ENCODE results near the gene SYT7.

The SYT7 gene

DNA sequence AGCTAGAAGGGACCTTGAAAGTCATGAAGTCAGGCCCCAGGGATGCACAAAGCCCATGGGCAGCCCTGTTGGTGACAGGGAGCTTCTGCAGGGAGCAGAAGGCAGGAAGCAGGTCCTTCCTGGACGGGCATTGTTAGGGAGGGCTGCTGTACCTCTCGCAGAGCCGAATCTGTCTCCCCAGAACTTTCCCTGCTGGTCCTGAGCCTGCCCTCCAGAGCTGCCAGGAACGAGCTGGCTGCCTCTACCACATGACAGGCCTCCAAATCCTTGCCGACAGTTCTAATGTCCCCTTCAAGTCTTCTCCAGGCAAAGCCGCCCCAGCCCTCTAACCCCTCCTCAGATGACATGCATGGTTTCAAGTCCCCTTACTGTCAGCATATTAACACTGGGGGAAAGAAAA is 20.1 kb downstream of the SYT7 start:
- Mint-ChIP-seq H3K27ac (no peak overlapping the region), H3K36me3 (no peaks in the 10 kb centered on the region), H3K4me1 (ENCODE audit: low read depth) (peaks cover 2% of the 10 kb centered on the region), H3K9me3 (ENCODE audit: low read depth) (no peaks in the 10 kb centered on the region), H3K27me3 (peaks cover 26% of the 10 kb centered on the region), H3K4me3 (no peak overlapping the region)

DNA sequence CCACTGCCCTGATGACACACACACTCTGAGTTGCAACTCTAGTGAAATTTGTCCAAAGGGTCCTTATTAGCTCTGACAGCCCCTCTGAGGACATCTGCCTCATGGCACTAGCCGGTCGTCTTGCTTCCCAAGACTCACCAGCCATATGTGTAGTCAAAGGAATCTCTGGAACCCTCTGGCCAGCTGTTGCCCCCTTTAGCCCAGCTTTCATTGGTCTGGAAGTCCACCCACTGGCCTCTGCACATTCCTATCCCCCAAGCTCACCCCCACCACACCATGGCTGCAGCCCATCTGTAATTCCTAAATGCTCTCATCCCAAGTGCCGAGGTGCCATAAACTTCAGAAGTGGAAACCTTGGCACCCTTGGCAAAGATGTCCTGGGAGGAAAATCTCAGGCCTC is 24.3 kb downstream of the SYT7 start:
- H3K9me3 Mint-ChIP-seq (ENCODE audit: low read depth) = no peaks in the 10 kb centered on the region
- H3K4me3 Mint-ChIP-seq = no peak overlapping the region
- H3K27ac Mint-ChIP-seq = no peak overlapping the region
- peaks cover 43% of the 10 kb centered on the region for H3K27me3 Mint-ChIP-seq
- H3K4me1 Mint-ChIP-seq (ENCODE audit: low read depth) = peaks cover 15% of the 10 kb centered on the region
- H3K36me3 Mint-ChIP-seq = no peaks in the 10 kb centered on the region

DNA sequence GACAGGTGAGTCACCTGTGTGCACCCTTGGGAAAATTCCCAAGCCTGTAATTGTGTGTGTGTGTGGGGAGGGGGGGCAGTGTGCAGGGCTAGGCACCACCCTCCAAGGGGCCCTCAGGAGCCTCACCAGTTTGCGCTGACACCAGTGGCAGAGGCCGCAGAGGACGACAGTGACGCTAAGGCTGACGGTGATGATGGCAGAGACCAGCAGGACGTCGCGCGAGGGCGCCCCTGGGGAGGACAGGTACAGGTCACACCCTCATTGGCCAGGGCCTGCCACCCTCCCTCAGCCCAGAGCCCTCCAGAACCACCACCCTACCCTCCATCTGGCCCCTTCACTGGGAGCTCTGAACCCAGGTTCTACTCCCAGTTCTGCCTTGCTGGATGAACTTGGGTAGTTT is 24.9 kb downstream of the SYT7 start:
- H3K9me3 Mint-ChIP-seq (ENCODE audit: low read depth) = no peaks in the 10 kb centered on the region
- no peak overlapping the region for H3K4me3 Mint-ChIP-seq
- no peak overlapping the region for H3K27ac Mint-ChIP-seq
- no peaks in the 10 kb centered on the region for H3K36me3 Mint-ChIP-seq
- H3K27me3 Mint-ChIP-seq = peaks cover 43% of the 10 kb centered on the region
- peaks cover 15% of the 10 kb centered on the region for H3K4me1 Mint-ChIP-seq (ENCODE audit: low read depth)

DNA sequence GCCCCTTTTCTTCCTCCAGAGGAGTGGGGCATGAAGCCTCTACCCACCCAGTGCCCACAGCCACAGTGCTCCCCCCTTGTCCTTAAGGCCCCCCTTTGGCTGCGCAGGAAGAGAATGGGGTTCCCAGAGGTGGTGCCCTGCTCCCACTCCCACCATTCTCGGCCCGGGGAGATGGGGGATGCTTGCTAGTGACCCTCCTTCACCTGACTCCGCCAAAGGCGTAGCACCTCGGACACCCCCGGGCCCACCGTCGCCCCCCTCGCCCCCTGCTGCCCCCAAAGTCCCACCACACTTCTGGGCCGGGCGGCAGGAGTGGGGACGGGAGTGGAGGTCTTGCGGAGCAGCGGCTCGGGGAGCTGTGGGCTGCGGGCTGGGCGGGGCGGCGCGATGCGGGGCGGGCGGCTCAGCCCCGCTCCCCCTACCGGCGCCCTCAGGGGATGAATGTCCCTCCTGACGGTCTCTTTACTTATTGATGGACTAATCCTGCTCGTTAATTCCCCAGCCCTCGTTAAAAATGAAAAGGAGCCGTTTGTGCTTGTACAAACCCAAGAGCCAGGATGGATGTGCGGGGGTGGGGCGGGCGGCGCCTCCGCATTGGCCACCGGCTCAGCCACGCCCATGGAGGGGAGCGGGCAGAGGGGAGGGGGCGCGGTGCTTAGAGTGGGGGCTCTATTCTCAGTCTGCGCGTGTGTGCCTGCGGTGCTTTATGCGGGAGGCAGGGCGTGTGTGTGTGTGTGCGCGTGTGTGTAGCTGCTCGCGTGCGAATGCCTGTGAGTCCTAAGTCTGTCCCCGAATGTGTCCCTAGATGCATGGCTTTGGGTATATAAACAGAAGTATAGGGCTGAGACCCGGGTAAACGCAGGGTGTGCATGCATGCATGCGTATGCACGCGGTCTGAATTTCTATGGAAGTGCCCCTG is 25.6 kb downstream of the SYT7 start:
- Mint-ChIP-seq H3K9me3 (ENCODE audit: low read depth) (no peaks in the 10 kb centered on the region), H3K4me3 (peak overlapping the region; percentile 66), H3K36me3 (no peaks in the 10 kb centered on the region), H3K27me3 (peaks cover 41% of the 10 kb centered on the region), H3K4me1 (ENCODE audit: low read depth) (peaks cover 15% of the 10 kb centered on the region), H3K27ac (no peak overlapping the region)

DNA sequence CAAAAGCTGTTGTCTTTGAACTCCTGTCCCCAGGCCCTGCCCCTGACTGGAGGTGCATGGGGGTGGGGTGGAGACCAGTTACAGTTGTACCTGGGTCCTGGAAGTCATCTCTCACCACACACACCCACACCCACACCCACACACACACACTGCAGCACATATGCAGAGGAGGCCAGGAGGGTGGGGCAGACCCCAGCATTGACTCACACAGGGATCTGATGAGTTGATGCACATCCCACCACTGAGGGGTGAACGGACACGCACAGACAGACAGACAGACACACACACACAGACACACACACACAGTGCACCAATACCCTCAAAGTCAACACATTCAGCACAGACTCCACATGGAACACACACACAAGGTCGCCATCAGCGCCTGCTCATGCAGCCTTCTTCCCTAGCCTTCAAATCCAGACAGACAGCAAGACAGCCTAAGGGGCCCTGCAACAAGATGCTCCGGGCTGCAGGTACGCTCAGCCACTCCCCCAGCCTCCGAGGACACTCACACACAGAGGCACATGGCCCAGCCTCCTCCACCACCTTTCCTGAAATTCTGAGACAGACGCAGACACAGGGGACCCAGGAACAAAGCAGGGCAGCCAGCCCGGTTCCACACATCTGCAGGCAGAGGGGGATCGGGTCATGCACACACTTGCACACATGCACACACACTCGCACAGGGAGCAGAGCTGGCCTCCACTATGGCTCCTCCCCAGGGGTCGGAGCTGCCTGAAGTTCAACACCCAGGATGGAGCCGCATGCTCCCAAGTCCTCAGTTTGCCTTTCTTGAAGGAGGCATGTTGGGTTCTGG is 26.5 kb downstream of the SYT7 start:
- Mint-ChIP-seq H3K4me3 (peak overlapping the region; percentile 14), H3K36me3 (no peaks in the 10 kb centered on the region), H3K27me3 (peaks cover 35% of the 10 kb centered on the region), H3K4me1 (ENCODE audit: low read depth) (peaks cover 15% of the 10 kb centered on the region), H3K9me3 (ENCODE audit: low read depth) (no peaks in the 10 kb centered on the region), H3K27ac (no peak overlapping the region)

DNA sequence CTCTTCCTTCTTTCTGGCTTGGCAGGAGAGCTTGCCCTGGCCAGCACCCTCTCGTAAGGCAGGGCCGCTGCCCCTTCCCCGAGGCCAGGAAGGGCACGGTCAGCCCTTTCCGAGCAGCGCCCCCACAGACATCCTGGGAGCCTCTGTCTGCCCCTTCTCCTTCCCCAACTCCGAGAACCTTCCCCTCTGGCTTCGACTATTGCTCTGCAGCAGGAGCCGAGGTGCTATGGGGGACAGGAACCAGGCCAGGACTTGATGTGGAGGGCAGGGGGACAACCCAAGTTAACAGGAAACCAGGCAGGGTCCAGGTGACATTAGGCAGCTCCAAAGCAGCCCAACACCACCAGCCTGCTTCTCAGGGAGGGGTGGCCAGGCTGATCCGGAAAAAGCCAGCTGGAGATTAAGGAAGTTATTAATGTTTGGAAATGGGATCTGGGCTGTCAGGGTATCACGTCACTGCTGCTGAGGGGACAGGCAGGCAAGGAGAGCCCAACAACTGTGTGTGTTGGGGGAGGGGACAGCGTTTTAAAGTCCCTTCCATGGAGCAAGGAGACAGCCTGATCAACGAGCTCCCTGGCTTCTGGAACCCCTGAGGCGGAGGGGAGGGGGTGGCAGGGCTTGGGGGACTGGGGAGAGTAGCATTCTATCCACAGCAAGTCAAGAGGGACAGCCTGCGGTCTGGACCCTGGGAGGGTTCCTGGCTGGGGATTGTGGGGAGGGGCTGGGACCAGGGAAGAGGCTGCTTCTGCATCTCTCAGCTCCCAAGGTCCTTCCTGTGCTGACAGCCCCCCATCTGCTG is 27.3 kb downstream of the SYT7 start:
- Mint-ChIP-seq H3K36me3 (no peaks in the 10 kb centered on the region), H3K27me3 (peaks cover 32% of the 10 kb centered on the region), H3K9me3 (ENCODE audit: low read depth) (no peaks in the 10 kb centered on the region), H3K4me3 (no peak overlapping the region), H3K4me1 (ENCODE audit: low read depth) (peaks cover 15% of the 10 kb centered on the region), H3K27ac (no peak overlapping the region)

DNA sequence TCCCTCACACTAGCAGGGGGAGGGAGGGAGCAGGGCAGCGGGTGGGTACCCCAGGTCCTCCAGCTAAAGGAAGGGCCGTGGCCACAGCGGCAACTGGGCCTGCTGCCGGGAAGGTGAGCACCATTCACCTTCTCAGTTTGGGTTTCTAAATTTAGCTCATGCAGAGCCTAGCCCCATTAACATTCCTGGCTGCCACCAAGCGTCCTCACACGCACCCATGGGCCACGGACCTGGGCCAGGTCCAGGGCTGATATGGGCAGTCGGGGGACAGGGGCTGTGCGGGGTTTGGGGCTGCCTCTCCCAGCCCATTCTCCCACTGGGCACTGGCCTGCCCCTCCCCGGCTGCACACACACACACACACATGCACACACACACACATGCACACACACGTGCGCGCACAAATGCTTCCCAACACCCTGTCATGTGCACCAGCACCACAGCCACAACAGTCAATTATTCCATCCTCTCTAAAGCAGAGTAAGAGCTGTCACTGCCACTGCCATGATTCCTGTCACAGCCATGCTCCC is 28.7 kb downstream of the SYT7 start:
- Mint-ChIP-seq H3K9me3 (ENCODE audit: low read depth) (no peaks in the 10 kb centered on the region), H3K4me3 (no peak overlapping the region), H3K27ac (no peak overlapping the region), H3K36me3 (no peaks in the 10 kb centered on the region), H3K27me3 (peaks cover 34% of the 10 kb centered on the region), H3K4me1 (ENCODE audit: low read depth) (peaks cover 15% of the 10 kb centered on the region)

DNA sequence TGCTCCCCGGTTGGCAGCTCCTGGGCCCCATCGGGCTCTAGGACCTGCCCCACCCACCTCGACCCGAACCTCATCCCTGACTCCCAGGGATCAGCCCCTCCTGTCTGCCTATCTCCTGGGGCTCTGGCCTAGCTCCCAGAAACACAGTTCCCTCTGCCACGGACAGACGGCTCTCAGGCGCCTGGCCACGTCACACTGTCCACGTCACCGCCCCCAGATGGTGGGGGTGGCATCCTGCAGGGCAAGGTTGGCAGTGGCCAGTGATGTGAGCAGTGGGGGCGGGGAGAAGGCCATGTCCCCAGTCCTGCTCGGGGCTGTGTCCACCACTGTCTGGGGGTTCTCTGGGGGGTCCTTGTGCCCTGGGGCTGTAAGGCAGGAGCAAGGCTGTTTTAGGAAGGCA is 29.2 kb downstream of the SYT7 start:
- Mint-ChIP-seq H3K27ac (no peak overlapping the region), H3K4me1 (ENCODE audit: low read depth) (peaks cover 15% of the 10 kb centered on the region), H3K27me3 (peaks cover 31% of the 10 kb centered on the region), H3K36me3 (no peaks in the 10 kb centered on the region), H3K9me3 (ENCODE audit: low read depth) (no peaks in the 10 kb centered on the region), H3K4me3 (no peak overlapping the region)

DNA sequence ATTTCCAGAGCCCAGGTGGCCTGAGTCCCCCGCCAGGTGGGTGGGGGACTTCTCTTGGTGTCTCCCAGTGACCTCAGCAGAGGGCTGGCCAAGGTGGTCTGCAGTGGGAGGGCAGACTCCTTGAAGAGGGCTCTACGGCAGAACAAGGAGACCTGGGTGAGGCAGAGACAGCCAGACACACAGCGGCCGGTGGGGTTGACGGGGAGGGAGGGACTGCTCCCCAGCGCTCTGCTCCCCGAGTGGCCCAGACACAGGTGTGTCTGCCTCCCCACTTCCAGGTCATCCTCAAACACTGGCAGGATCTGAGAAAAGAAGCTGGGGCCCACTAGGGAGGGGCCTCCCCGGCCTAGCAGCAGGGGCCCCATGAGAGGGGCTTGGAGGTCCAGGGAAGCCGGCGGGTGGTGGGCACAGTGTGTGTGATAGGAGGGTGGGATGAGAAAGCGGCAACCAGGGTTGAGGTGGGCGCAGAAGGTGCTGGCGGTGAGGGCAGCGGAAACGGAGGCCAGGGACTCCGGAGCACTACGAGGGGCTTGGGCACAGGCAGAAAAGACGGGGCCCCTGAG is 30.1 kb downstream of the SYT7 start:
- no peaks in the 10 kb centered on the region for H3K9me3 Mint-ChIP-seq (ENCODE audit: low read depth)
- no peak overlapping the region for H3K27ac Mint-ChIP-seq
- no peak overlapping the region for H3K4me3 Mint-ChIP-seq
- H3K4me1 Mint-ChIP-seq (ENCODE audit: low read depth) = peaks cover 13% of the 10 kb centered on the region
- peaks cover 24% of the 10 kb centered on the region for H3K27me3 Mint-ChIP-seq
- no peaks in the 10 kb centered on the region for H3K36me3 Mint-ChIP-seq

DNA sequence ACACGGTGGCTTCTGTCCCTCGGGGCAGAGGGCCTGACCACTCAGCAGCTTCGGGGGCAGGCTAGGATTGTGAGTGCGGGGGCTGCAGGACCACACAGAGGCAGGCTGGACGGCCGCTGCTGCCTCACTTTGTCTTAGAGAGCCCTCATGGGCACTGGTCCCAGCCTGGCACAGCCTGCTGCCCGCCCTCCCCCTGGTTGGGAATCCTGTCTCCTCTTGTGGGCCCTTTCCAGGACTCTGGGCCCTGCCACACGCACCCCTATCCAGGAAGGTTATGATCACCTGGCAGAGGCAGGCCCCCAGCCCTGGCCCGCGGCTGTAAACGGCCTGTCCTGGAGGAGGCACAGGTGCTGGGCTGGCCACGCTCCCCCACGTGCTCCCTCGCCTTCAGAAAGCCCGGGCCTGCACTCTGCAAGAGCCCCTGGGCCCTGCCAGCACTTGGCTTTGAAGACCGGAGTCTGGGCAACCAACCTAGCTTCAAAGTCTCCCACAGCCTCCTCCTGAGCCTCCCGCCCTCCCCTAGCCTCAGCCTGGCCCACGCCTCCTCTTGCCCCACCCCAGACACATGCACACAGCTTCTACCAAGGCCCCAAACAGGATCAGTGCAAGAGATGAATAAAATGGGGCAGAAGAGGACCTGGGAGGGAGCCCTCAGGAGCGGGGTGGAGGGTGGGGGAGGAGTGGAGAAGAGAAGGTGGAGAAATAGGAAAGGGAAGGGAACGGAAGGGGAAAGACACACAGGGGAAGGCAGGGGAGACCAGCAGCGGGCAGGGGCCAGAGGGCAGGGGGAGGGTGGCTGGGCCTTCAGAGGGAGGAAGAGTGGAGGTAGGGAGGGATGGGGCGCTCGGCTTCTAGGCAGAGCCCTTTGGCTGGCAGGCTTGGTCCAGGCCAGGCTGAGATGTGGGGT is 31.0 kb downstream of the SYT7 start:
- Mint-ChIP-seq H3K27ac (no peak overlapping the region), H3K4me1 (ENCODE audit: low read depth) (peaks cover 13% of the 10 kb centered on the region), H3K27me3 (peaks cover 25% of the 10 kb centered on the region), H3K36me3 (no peaks in the 10 kb centered on the region), H3K9me3 (ENCODE audit: low read depth) (no peaks in the 10 kb centered on the region), H3K4me3 (no peak overlapping the region)

DNA sequence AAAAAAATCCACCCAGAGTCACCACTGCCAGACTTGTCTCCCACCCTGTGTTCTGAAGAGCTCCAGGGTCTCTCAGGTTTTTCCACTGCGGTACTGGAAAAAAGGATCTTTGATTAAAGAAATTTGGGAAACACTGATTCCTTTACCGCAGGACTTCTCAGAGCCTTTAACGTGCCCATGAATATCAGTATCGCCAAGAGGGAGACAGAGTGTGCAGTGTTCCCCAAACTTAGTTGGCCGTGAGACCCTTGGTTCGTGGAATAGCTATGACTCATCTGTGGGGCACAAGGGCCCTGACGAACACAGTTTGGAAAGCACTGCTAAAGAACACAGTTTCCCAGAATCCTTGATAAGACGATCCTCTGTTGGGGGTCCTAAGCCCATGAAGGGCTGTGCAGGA is 31.7 kb downstream of the SYT7 start:
- Mint-ChIP-seq H3K9me3 (ENCODE audit: low read depth) (no peaks in the 10 kb centered on the region), H3K4me3 (no peak overlapping the region), H3K36me3 (no peaks in the 10 kb centered on the region), H3K27me3 (peaks cover 21% of the 10 kb centered on the region), H3K4me1 (ENCODE audit: low read depth) (peaks cover 9% of the 10 kb centered on the region), H3K27ac (no peak overlapping the region)

DNA sequence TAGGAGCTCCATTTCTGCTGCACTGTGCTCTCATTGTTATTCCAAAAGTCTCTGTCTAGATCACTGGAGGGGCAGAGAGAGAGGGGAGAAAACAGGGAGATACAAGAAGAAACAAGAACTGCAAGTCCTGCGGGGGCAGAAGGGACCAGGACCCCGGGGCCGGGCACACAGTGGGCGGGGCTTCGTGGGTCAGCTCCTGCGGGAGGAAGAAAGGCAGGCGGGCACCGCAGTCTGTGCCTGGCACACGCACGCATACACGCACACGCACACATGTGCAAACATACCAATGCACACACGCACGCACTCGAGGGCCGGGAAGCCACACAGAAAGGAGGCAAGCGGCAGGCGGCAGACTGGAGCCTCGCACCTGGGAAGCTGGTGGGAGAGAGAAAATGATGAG is 33.6 kb downstream of the SYT7 start:
- H3K4me1 Mint-ChIP-seq (ENCODE audit: low read depth) = peaks cover 3% of the 10 kb centered on the region
- H3K27me3 Mint-ChIP-seq = peaks cover 6% of the 10 kb centered on the region
- no peak overlapping the region for H3K4me3 Mint-ChIP-seq
- H3K36me3 Mint-ChIP-seq = no peaks in the 10 kb centered on the region
- no peak overlapping the region for H3K27ac Mint-ChIP-seq
- H3K9me3 Mint-ChIP-seq (ENCODE audit: low read depth) = no peaks in the 10 kb centered on the region

DNA sequence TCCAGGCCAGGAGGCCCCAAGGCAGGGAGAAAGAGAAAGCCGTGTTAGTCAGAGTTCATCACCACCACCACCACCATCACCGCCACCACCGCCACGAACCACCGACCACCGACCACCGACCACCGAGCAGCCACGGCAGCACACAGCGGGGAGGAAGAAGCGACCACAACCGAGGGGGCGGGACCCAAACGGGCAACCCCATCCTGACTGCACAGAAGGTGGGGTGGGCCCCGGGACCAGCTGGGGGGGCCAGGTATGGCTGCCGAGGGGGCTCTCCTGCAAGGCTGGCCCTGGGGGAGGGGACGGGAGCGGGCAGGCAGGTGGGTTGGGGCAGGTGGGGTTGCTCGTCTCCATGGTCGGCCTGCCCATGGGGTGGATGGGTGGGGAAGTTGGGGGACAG is 34.2 kb downstream of the SYT7 start:
- no peaks in the 10 kb centered on the region for H3K9me3 Mint-ChIP-seq (ENCODE audit: low read depth)
- H3K36me3 Mint-ChIP-seq = no peaks in the 10 kb centered on the region
- H3K4me3 Mint-ChIP-seq = no peak overlapping the region
- H3K27me3 Mint-ChIP-seq = peaks cover 6% of the 10 kb centered on the region
- peaks cover 3% of the 10 kb centered on the region for H3K4me1 Mint-ChIP-seq (ENCODE audit: low read depth)
- H3K27ac Mint-ChIP-seq = no peak overlapping the region
